Naive thymus-derived CD8-positive, alpha-beta T cell (primary cell): Measurements from ENCODE around the gene PLA2G2F. TPM values are rescaled to one million over a fixed set of nuclear protein-coding genes. Genes with fewer than 3 reads are reported as not detected.
A peak's percentile ranks its signal among the peaks of the same experiment; 100 is the strongest.

Source experiments
- ATAC-seq, 2 donors: fragments of 150-1000 bp; cut with Tn5 transposase in 1 of 2; sonication (Bioruptor Pico), chemical (Tn5 transposase) in 1 of 2; 1 replicate in 1 of 2; 2 replicates in 1 of 2; pipeline ENCODE4 v1.10.0; 2021; ENCODE audit warnings: mild to moderate bottlenecking in 2 of 2, moderate library complexity in 2 of 2
- POLR2A ChIA-PET: fragments of 350-600 bp; sonication (Branson Sonifier 250); formaldehyde crosslinking; loops from one replicate; lab custom pipeline; 2021; ENCODE audit warnings: antibody characterized with exemption; lab: Charles Lee
- DNase-seq, 10 donors: peaks; one replicate each; pipeline versions ENCODE4 v3.0.0 to v3.0.0-alpha.2; 2020 to 2022
- H3K27ac Mint-ChIP-seq, 10 donors: one replicate each; pipeline ENCODE4 v1.8.0; 2020 to 2022; ENCODE audit warnings: mild to moderate bottlenecking in 10 of 10, mixed read lengths in 10 of 10, moderate library complexity in 4 of 10, inconsistent platforms in 1 of 10
- H3K27me3 Mint-ChIP-seq, 5 donors: one replicate each; pipeline ENCODE4 v1.8.0; 2021 to 2022; ENCODE audit warnings: mixed read lengths in 5 of 5
- H3K36me3 Mint-ChIP-seq, 3 donors: one replicate each; pipeline ENCODE4 v1.8.0; 2020 to 2022; ENCODE audit warnings: mixed read lengths in 3 of 3, mild to moderate bottlenecking in 2 of 3, inconsistent platforms in 1 of 3
- H3K4me1 Mint-ChIP-seq, 4 donors: one replicate each; pipeline ENCODE4 v1.8.0; 2021 to 2022; ENCODE audit warnings: mixed read lengths in 4 of 4
- H3K4me3 Mint-ChIP-seq, 10 donors: one replicate each; pipeline ENCODE4 v1.8.0; 2020 to 2022; ENCODE audit warnings: mild to moderate bottlenecking in 10 of 10, mixed read lengths in 10 of 10, moderate library complexity in 6 of 10, inconsistent platforms in 1 of 10
- H3K9me3 Mint-ChIP-seq, 9 donors: one replicate each; pipeline ENCODE4 v1.8.0; 2020 to 2022; ENCODE audit warnings: mixed read lengths in 9 of 9, mild to moderate bottlenecking in 3 of 9, inconsistent platforms in 1 of 9, moderate library complexity in 1 of 9
- polyA plus RNA-seq, 3 donors: library from polyadenylated mRNA; unstranded; fragments of 300-500 nt; fragmentation: Illumina TruSeq; gene quantifications; one replicate each; pipeline ENCODE4 v1.2.3, GENCODE V29; 2021
- total RNA-seq, 8 experiments: library from RNA in 2 of 8; stranded (reverse) in 2 of 8; gene quantifications; one replicate each; pipeline ENCODE4 v1.2.3 and lab custom pipeline; 2021 to 2026

The PLA2G2F gene
- total and polyA plus RNA-seq, 5 experiments from 2014 or later, result not detected

- H3K36me3 Mint-ChIP-seq, result no peaks in the 10 kb centered on the region
- POLR2A ChIA-PET, result no interaction called here
- H3K27me3 Mint-ChIP-seq, result peaks cover 12 to 26% (median 21%) of the 10 kb centered on the region in 5 donors
- no peak for DNase-seq
- no peaks in the 10 kb centered on the region for H3K9me3 Mint-ChIP-seq
- H3K4me3 Mint-ChIP-seq, result no peak overlapping the region
- H3K27ac Mint-ChIP-seq, result no peak overlapping the region
- ATAC-seq, result no peak
- H3K4me1 Mint-ChIP-seq, result peaks cover 0 to 2% (median 0%) of the 10 kb centered on the region in 4 donors
These were observed 777 bp upstream of the PLA2G2F start for GRCh38 chr1:20138346-20138745.

GRCh38 chr1:20139776-20140612, 871 bp downstream of the PLA2G2F start:
- DNase-seq, result no peak
- Mint-ChIP-seq H3K36me3 (no peaks in the 10 kb centered on the region), H3K27ac (no peak overlapping the region), H3K9me3 (no peaks in the 10 kb centered on the region), H3K4me1 (peaks cover 0 to 2% (median 0%) of the 10 kb centered on the region in 4 donors), H3K27me3 (peaks cover 10 to 25% (median 15%) of the 10 kb centered on the region in 5 donors), H3K4me3 (no peak overlapping the region)
- POLR2A ChIA-PET, result no interaction called here
- ATAC-seq, result no peak

GRCh38 chr1:20141001-20141400, 1.9 kb downstream of the PLA2G2F start:
- no peaks in the 10 kb centered on the region for H3K36me3 Mint-ChIP-seq
- ATAC-seq, result no peak

GRCh38 chr1:20141466-20141865, 2.3 kb downstream of the PLA2G2F start:
- peaks cover 0 to 2% (median 0%) of the 10 kb centered on the region in 4 donors for H3K4me1 Mint-ChIP-seq
- no peak overlapping the region for H3K27ac Mint-ChIP-seq
- H3K36me3 Mint-ChIP-seq, result no peaks in the 10 kb centered on the region
- ATAC-seq, result no peak
- no peaks in the 10 kb centered on the region for H3K9me3 Mint-ChIP-seq
- H3K27me3 Mint-ChIP-seq, result peaks cover 6 to 25% (median 15%) of the 10 kb centered on the region in 5 donors
- H3K4me3 Mint-ChIP-seq, result no peak overlapping the region
- DNase-seq, result no peak
- POLR2A ChIA-PET, result no interaction called here

More at GRCh38 chr1:20141001-20141400, 1.9 kb downstream of the PLA2G2F start:
- POLR2A ChIA-PET, result no interaction called here
- Mint-ChIP-seq H3K4me1 (peaks cover 0 to 2% (median 0%) of the 10 kb centered on the region in 4 donors), H3K4me3 (no peak overlapping the region), H3K27ac (no peak overlapping the region), H3K27me3 (peaks cover 6 to 25% (median 15%) of the 10 kb centered on the region in 5 donors), H3K9me3 (no peaks in the 10 kb centered on the region)
- no peak for DNase-seq

DNA sequence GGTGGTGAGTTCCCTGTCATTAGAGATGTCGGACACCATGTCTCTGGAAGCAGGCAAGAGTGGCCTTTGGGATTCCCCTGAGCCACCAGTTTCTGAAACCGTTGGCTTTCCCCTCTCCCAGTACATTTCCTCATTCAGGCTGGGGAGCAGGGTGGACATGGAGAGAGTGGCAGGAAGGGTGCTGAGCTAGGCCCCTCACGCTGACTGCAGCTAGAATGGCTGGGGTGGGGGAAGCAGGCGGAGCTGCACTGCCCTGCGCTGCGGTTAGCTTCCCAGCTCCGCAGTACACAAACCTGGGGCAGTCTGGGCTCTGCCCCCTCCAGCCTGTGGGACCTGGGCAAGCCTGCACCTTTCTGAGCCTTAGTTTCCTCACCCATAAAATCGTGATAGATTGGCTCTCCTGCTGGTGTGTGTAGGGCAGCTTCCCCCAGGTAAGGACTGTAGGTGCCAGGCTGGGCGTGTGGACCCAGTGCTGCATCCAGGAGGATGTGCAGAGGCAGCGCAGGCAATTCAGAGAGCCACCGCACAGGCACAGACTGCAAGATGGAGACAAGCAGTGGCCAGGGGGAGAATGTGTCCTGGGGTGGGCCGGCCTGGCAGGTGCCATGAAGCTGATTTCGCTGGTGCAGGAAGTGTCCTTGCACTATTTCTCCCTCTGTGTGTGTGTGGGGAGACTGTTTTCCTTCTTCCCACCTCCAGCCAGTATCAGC, 3.0 kb downstream of the PLA2G2F start:
- Mint-ChIP-seq H3K9me3 (no peaks in the 10 kb centered on the region), H3K36me3 (no peaks in the 10 kb centered on the region), H3K27ac (no peak overlapping the region), H3K27me3 (peaks cover 6 to 25% (median 15%) of the 10 kb centered on the region in 5 donors), H3K4me1 (peaks cover 0 to 2% (median 0%) of the 10 kb centered on the region in 4 donors), H3K4me3 (no peak overlapping the region)
- DNase-seq (no peak), ATAC-seq (no peak)
- POLR2A ChIA-PET, result no interaction called here

DNA sequence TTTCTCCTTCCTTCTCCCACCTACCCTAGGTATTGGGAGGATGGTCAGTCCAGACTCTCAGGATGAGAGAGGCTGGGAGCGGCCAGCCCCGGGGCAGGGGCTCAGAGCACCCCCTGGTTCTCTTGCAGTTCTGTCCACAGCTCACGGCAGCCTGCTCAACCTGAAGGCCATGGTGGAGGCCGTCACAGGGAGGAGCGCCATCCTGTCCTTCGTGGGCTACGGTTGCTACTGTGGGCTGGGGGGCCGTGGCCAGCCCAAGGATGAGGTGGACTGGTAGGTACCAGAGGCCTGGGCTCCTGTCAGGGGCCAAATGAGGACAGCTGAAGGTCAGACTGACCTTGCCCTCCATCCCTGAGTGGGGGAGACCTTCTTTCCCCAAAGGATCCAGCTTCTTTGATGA, 4.2 kb downstream of the PLA2G2F start:
- Mint-ChIP-seq H3K4me1 (no peaks in the 10 kb centered on the region), H3K4me3 (no peak overlapping the region), H3K36me3 (no peaks in the 10 kb centered on the region), H3K27ac (no peak overlapping the region), H3K9me3 (no peaks in the 10 kb centered on the region), H3K27me3 (peaks cover 4 to 20% (median 8%) of the 10 kb centered on the region in 5 donors)
- no peak for ATAC-seq
- DNase-seq, result no peak
- POLR2A ChIA-PET, result no interaction called here

DNA sequence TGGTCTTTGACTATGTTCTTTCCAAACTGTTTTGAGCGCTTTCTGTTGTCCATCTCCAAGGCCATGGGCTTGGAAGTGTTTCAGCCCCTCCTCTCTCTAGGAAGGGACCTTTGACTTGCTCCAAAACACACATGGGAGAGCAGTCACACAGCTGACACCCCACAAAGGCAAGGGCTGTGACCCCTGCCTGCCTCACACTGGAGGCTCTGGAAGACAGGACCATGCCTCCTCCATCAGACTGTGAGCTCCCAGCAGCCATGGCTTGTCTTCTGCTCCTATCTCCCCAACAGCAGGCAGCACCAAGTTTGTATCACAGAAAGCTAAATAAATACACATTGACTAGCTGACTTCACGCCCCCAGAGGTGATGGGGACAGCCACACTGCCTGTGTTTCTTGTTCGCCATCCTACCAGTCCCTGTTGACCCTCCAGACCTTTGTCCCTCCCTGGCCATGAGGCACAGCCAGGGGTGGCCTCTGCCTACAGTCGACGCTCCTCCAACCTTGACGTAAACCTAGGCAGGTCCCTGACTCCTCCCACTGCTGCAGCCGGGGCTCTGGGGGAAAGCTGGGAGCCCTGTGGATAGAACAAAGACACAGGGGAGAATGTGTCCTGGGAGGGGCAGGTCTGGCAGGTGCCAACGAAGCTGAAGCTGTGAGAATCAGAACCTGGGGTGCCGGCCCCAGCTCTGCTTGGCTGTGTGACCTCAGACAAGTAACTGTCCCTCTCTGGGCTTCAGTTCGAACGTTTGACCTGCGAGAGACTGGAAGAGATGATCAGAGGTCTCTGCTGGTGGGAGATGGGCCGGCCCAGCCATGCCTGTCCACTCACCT, 4.8 kb downstream of the PLA2G2F start:
- H3K27ac Mint-ChIP-seq, result peak overlapping the region in 1 of 10 donors; percentile 43
- H3K4me3 Mint-ChIP-seq, result no peak overlapping the region
- H3K9me3 Mint-ChIP-seq, result no peaks in the 10 kb centered on the region
- H3K4me1 Mint-ChIP-seq, result no peaks in the 10 kb centered on the region
- DNase-seq, result no peak
- no peak for ATAC-seq
- no peaks in the 10 kb centered on the region for H3K36me3 Mint-ChIP-seq
- POLR2A ChIA-PET, result no interaction called here
- H3K27me3 Mint-ChIP-seq, result peaks cover 3 to 15% (median 8%) of the 10 kb centered on the region in 5 donors

DNA sequence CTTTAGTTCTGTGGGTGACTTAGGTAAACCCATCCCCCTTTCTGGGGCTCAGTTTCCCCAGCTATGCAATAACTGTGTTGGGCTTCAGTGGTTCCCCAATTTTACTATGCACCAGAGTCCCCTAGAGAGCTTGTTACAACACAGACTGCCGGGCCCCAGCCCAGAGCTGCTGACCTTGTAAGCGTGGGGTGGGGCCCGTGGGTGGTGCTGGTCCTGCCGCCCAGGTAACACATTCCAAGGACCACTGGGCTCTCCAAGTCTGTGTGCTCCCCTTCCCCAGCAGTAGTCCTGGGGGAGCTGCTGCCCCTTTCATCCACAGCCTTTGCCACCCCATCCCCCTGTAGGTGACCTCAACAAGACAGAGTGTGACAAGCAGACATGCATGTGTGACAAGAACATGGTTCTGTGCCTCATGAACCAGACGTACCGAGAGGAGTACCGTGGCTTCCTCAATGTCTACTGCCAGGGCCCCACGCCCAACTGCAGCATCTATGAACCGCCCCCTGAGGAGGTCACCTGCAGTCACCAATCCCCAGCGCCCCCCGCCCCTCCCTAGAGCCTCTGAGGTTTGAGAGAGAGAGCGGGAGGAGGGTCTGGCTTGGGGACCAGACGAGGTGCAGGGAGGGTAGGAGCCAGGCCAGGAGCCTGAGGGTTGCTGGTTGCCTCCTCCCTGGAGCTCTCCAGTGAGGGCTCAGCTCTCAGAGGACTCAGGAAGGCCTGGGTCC, 8.9 kb downstream of the PLA2G2F start:
- no peak overlapping the region for H3K27ac Mint-ChIP-seq
- peaks cover 0 to 6% (median 0%) of the 10 kb centered on the region in 5 donors for H3K27me3 Mint-ChIP-seq
- DNase-seq (no peak), ATAC-seq (no peak)
- POLR2A ChIA-PET, result no interaction called here
- H3K36me3 Mint-ChIP-seq, result no peaks in the 10 kb centered on the region
- H3K4me1 Mint-ChIP-seq, result peaks cover 0 to 10% (median 4%) of the 10 kb centered on the region in 4 donors
- no peaks in the 10 kb centered on the region for H3K9me3 Mint-ChIP-seq
- no peak overlapping the region for H3K4me3 Mint-ChIP-seq

DNA sequence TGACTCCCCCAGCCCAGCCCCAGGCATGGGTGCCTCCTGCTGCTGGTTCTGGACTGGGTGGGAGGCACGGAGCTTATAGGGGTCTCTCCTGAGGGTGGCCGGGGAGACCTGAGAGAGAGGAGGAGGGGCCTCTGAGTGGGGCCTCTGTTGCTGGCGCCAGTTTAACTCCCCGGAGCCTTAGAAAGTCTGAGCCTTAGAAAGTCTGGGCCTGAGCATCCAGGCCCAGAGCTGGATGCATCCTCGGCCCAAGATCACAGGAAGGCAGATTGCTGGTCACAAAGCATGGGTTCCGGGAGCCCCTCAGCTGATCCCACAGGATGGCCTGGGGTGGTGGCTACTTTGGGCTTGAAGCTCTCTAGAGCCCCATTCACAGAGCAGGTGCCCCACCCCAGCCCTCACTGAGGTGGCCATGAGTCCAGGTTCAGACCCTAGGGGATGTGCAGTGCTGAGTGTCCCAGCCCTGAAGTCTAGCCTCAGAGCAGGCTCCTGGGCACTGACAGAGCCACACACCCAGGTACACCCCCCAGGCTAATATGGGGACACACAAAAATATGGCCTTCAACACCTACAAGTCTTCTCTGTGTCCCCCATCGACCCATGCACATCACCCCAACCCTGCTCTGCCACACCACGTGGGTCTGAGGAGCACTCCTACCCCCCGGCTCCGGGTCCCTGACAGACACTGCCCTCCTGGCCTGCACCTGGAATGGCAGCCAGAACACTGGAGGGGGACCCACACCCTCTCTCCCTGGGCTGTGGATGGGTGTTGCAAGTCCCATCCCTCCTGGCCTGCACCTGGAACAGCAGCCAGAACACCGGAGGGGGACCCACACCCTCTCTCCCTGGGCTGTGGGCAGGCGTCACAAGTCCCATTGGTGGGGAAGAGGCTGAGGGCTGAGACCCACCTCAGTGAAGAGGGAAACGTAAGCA, 9.7 kb downstream of the PLA2G2F start:
- no peak for DNase-seq
- Mint-ChIP-seq H3K9me3 (no peaks in the 10 kb centered on the region), H3K27ac (no peak overlapping the region), H3K27me3 (peaks cover 0 to 6% (median 0%) of the 10 kb centered on the region in 5 donors), H3K4me1 (peaks cover 0 to 10% (median 4%) of the 10 kb centered on the region in 4 donors), H3K36me3 (no peaks in the 10 kb centered on the region), H3K4me3 (no peak overlapping the region)
- POLR2A ChIA-PET, result no interaction called here
- no peak for ATAC-seq

DNA sequence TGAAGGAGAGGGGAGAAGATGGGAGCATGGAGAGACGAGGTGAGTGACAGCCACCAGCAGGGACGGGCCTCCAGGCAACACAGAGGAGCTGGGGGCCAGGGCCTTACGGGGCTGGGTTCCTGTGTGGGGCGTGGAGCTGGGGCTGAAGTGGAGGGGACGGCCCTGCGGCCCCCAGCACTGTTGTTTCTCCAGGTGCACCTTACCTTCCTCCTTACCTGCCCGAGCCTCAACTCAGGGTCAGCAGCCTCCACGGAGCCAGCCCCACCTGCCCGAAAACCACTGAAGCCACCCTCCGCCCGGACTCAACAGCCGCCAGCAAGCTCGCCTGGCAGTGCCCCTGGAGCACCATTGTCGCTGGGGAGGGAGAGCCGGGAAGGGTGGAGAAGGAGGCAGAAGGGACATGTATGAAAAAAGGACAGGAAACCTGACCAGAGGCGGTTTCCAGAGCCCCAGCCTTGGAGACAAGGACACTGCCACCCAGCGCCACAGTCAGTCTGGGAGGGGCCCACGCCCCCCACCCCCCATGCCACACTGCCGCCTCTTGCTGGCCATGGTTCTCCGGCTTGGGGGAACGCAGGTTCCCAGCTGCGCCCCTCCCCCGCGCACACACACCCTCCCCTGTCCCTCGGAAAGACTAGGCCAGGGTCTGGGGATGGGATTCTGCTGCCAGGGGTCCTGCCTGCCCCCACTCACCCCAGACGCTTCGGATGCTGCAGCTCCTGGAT, 10.6 kb downstream of the PLA2G2F start:
- DNase-seq, result no peak
- POLR2A ChIA-PET, result no interaction called here
- no peaks in the 10 kb centered on the region for H3K9me3 Mint-ChIP-seq
- H3K4me1 Mint-ChIP-seq, result peaks cover 3 to 16% (median 8%) of the 10 kb centered on the region in 4 donors
- no peak for ATAC-seq
- H3K27me3 Mint-ChIP-seq, result peaks cover 0 to 6% (median 0%) of the 10 kb centered on the region in 5 donors
- no peak overlapping the region for H3K27ac Mint-ChIP-seq
- H3K4me3 Mint-ChIP-seq, result no peak overlapping the region
- no peaks in the 10 kb centered on the region for H3K36me3 Mint-ChIP-seq

DNA sequence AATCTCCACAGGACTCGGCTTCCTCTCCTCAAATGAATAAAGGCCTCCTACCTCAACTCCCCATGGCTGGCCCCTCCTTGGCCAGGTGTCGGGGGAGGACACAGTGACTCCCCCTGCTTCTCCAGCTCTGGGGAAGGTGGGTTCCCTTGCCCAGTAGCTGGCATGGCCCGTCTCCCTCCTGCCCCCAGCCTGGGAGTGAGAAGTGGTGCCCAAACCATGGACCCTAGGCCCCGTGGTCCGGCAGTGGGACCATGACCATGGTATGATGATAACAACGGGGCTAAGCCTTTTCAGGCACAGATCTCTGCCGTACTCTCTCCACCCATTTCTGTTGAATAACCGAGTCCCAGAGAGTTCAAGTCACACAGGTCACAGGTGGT, 11.2 kb downstream of the PLA2G2F start:
- H3K27ac Mint-ChIP-seq, result no peak overlapping the region
- DNase-seq (no peak), ATAC-seq (no peak)
- no peaks in the 10 kb centered on the region for H3K9me3 Mint-ChIP-seq
- POLR2A ChIA-PET, result no interaction called here
- no peaks in the 10 kb centered on the region for H3K36me3 Mint-ChIP-seq
- peaks cover 4 to 19% (median 10%) of the 10 kb centered on the region in 4 donors for H3K4me1 Mint-ChIP-seq
- peaks cover 0 to 6% (median 0%) of the 10 kb centered on the region in 5 donors for H3K27me3 Mint-ChIP-seq
- no peak overlapping the region for H3K4me3 Mint-ChIP-seq
